Panc1 (cell line): Measurements from ENCODE around the gene MS4A15. TPM values are rescaled to one million over a fixed set of nuclear protein-coding genes. Genes with fewer than 3 reads are reported as not detected.

Source experiments
- ATAC-seq: fragments of 200-7000 bp; cut with Tn5 transposase; 2 replicates; pipeline ENCODE4 v1.9.1; 2020; ENCODE audit warnings: mild to moderate bottlenecking, moderate library complexity
- BruUV-seq: library from RNA; stranded (reverse); fragments of 400-500 nt; replicated peaks from 2 replicates; lab custom pipeline; 2021; lab: Mats Ljungman, UMichigan
- CTCF ChIA-PET: fragments of 300-600 bp; sonication (Branson Sonifier 250); formaldehyde crosslinking; loops from one replicate; lab custom pipeline; 2022; ENCODE audit warnings: antibody characterized with exemption; lab: Charles Lee
- POLR2A ChIA-PET: fragments of 300-600 bp; sonication (Branson Sonifier 250); formaldehyde crosslinking; loops from one replicate; lab custom pipeline; 2022; ENCODE audit warnings: antibody characterized with exemption; lab: Charles Lee
- DNase-seq: peaks from one replicate; pipeline ENCODE4 v3.0.0-alpha.2; 2010; ENCODE audit warnings: low read depth, low spot score
- H3K27ac ChIP-seq: 2 replicates; pipeline ENCODE4 v1.5.1; 2011; ENCODE audit warnings: mild to moderate bottlenecking, low read length, inconsistent platforms
- H3K27me3 ChIP-seq: fragments of 200-500 bp; sonication (Bioruptor generic); 2 replicates; pipeline ENCODE4 v1.6.0; 2014; ENCODE audit warnings: low read length, inconsistent platforms; ENCODE audit not compliant: control insufficient read depth, insufficient read depth
- H3K36me3 ChIP-seq: fragments of 200-500 bp; sonication (Bioruptor generic); 2 replicates; pipeline ENCODE4 v1.5.1; 2014; ENCODE audit warnings: inconsistent platforms, mild to moderate bottlenecking, low read length, moderate library complexity; ENCODE audit not compliant: control insufficient read depth, insufficient read depth
- H3K4me1 ChIP-seq: 2 replicates; pipeline ENCODE4 v1.5.1; 2011; ENCODE audit warnings: inconsistent platforms, mild to moderate bottlenecking, low read length, moderate library complexity; ENCODE audit not compliant: control insufficient read depth, insufficient read depth
- H3K4me3 ChIP-seq, 2 experiments: 2 replicates each; pipeline ENCODE4 v1.5.1; 2011 to 2012; ENCODE audit warnings: low read depth in 2 of 2, low read length in 2 of 2, mild to moderate bottlenecking in 2 of 2, inconsistent platforms in 1 of 2, moderate library complexity in 1 of 2
- H3K9me3 ChIP-seq: fragments of 200-500 bp; sonication (Bioruptor generic); 2 replicates; pipeline ENCODE4 v1.5.1; 2014; ENCODE audit warnings: low read depth, mild to moderate bottlenecking, inconsistent platforms, low read length, moderate library complexity; ENCODE audit not compliant: control insufficient read depth, insufficient read depth
- POLR2AphosphoS5 ChIP-seq: IDR thresholded peaks from 2 replicates; pipeline ENCODE4 v1.6.1; 2012; ENCODE audit warnings: mild to moderate bottlenecking, low read depth, low read length, moderate library complexity
- SIN3A ChIP-seq: IDR thresholded peaks from 2 replicates; pipeline ENCODE4 v1.6.1; 2012; ENCODE audit warnings: low read depth, mild to moderate bottlenecking, low read length, moderate library complexity, borderline replicate concordance; ENCODE audit not compliant: insufficient read depth
- TCF7L2 ChIP-seq: IDR thresholded peaks from 2 replicates; pipeline ENCODE4 v1.6.1; 2011; ENCODE audit warnings: mild to moderate bottlenecking, low read depth, low read length, inconsistent platforms
- in situ Hi-C: cut with HindIII; loops from 2 replicates; pipeline ENCODE4 v1.10.0; 2016; ENCODE audit warnings: low sequenced_read_pairs, low pct_unique_long_range_greater_than_20kb
- intact Hi-C: fragments of 100-400 bp; cut with micrococcal nuclease; formaldehyde crosslinking; loops from one replicate; pipeline ENCODE4 v1.10.0; 2022; ENCODE audit not compliant: unreplicated experiment
- total RNA-seq: library from RNA; stranded (reverse); gene quantifications from one replicate; pipeline ENCODE4 v1.2.1, GENCODE V29; 2021; ENCODE audit not compliant: unreplicated experiment
- TF ChIP-seq, protein P1 (sequence below), 2 experiments: IDR thresholded peaks; 2 replicates each; pipeline ENCODE4 v1.6.1; 2011 to 2012; ENCODE audit warnings: low read depth in 2 of 2, control low read depth in 1 of 2, low read length in 1 of 2, mild to moderate bottlenecking in 1 of 2, moderate library complexity in 1 of 2; ENCODE audit not compliant: insufficient read depth in 1 of 2
- TF ChIP-seq, protein P2 (sequence below): fragments of 450-650 bp; IDR thresholded peaks from 2 replicates; pipeline ENCODE4 v1.5.1; 2017; ENCODE audit warnings: mild to moderate bottlenecking

The MS4A15 gene
- total RNA-seq, 1 experiment from 2014 or later: not detected

DNA sequence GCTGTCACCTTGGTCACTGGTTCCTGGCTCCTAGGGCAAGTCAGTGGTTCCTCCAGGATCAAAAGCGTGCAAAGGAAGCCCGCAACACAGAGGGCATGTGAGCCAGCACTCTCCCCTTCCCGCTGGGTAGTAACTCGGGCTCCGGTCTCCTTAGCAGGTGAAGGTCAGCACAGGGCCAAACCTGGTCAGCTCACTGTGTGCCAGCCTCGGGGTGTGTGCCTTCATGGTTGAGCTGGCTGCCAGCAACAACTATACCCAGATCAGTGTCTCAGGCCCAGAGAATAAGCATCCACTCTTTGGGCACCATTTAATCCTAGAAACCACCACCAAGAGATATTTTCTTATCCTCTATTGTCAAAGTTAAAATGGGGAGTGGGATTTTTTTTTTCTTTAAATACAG is 69.1 kb downstream of the MS4A15 start:
- ATAC-seq: no peak
- no TSS peak for BruUV-seq
- H3K4me3 ChIP-seq: no peak overlapping the region

More for the DNA sequence above, 69.1 kb downstream of the MS4A15 start:
- no peaks in the 10 kb centered on the region for H3K4me1 ChIP-seq
- no peak overlapping the region for H3K27ac ChIP-seq
- CTCF ChIA-PET: no interaction called here
- in situ Hi-C loops: no loop called here
- DNase-seq: no peak
- no peaks in the 10 kb centered on the region for H3K36me3 ChIP-seq
- POLR2A ChIA-PET: no interaction called here
- no peaks in the 10 kb centered on the region for H3K27me3 ChIP-seq
- intact Hi-C loops: no loop called here
- TF ChIP-seq, protein P1, sequence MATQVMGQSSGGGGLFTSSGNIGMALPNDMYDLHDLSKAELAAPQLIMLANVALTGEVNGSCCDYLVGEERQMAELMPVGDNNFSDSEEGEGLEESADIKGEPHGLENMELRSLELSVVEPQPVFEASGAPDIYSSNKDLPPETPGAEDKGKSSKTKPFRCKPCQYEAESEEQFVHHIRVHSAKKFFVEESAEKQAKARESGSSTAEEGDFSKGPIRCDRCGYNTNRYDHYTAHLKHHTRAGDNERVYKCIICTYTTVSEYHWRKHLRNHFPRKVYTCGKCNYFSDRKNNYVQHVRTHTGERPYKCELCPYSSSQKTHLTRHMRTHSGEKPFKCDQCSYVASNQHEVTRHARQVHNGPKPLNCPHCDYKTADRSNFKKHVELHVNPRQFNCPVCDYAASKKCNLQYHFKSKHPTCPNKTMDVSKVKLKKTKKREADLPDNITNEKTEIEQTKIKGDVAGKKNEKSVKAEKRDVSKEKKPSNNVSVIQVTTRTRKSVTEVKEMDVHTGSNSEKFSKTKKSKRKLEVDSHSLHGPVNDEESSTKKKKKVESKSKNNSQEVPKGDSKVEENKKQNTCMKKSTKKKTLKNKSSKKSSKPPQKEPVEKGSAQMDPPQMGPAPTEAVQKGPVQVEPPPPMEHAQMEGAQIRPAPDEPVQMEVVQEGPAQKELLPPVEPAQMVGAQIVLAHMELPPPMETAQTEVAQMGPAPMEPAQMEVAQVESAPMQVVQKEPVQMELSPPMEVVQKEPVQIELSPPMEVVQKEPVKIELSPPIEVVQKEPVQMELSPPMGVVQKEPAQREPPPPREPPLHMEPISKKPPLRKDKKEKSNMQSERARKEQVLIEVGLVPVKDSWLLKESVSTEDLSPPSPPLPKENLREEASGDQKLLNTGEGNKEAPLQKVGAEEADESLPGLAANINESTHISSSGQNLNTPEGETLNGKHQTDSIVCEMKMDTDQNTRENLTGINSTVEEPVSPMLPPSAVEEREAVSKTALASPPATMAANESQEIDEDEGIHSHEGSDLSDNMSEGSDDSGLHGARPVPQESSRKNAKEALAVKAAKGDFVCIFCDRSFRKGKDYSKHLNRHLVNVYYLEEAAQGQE (IDR thresholded peaks at IDR 0.05; ENCODE audit: insufficient read depth in 1 of 2, low read depth in 2 of 2, low read length in 1 of 2): no peak
- TF ChIP-seq, protein P2, sequence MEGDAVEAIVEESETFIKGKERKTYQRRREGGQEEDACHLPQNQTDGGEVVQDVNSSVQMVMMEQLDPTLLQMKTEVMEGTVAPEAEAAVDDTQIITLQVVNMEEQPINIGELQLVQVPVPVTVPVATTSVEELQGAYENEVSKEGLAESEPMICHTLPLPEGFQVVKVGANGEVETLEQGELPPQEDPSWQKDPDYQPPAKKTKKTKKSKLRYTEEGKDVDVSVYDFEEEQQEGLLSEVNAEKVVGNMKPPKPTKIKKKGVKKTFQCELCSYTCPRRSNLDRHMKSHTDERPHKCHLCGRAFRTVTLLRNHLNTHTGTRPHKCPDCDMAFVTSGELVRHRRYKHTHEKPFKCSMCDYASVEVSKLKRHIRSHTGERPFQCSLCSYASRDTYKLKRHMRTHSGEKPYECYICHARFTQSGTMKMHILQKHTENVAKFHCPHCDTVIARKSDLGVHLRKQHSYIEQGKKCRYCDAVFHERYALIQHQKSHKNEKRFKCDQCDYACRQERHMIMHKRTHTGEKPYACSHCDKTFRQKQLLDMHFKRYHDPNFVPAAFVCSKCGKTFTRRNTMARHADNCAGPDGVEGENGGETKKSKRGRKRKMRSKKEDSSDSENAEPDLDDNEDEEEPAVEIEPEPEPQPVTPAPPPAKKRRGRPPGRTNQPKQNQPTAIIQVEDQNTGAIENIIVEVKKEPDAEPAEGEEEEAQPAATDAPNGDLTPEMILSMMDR: no peak
- TF ChIP-seq TCF7L2 (no peak), POLR2AphosphoS5 (no peak), SIN3A (no peak)
- no peaks in the 10 kb centered on the region for H3K9me3 ChIP-seq

Other genes with a start within 250 kb of the MS4A15 start
- not detected for gene MS4A13, start 241.5 kb upstream of the MS4A15 start, total RNA-seq
- gene MS4A8, start 57.3 kb upstream of the MS4A15 start, total RNA-seq: not detected
- not detected for gene MS4A18, start 32.1 kb upstream of the MS4A15 start, total RNA-seq
- gene MS4A10, start 28.5 kb downstream of the MS4A15 start, total RNA-seq: not detected
- gene CCDC86, start 85.2 kb downstream of the MS4A15 start, total RNA-seq: 70.2 TPM
- gene PTGDR2, start 99.1 kb downstream of the MS4A15 start, total RNA-seq: not detected
- gene ZP1, start 110.7 kb downstream of the MS4A15 start, total RNA-seq: not detected
- 149 TPM for gene PRPF19, start 149.7 kb downstream of the MS4A15 start, total RNA-seq
- gene TMEM109, start 157.3 kb downstream of the MS4A15 start, total RNA-seq: 91.8 TPM
- 154 TPM for gene TMEM132A, start 167.6 kb downstream of the MS4A15 start, total RNA-seq
- gene SLC15A3, start 195.3 kb downstream of the MS4A15 start, total RNA-seq: 8.7 TPM
- 1.1 TPM for gene CD6, start 214.8 kb downstream of the MS4A15 start, total RNA-seq